GM23338 (cell line): ENCODE data around the gene TMEM63B. TPM values are rescaled to one million over a fixed set of nuclear protein-coding genes. Genes with fewer than 3 reads are reported as not detected.

ENCODE experiments used
- ATAC-seq: fragments of 200-7000 bp; cut with Tn5 transposase; 3 replicates; pipeline ENCODE4 v1.9.1; 2020
- DNase-seq: peaks from one replicate; pipeline ENCODE4 v3.0.0-alpha.2; 2015; ENCODE audit warnings: low spot score
- H2AFZ ChIP-seq: fragments of 200-600 bp; sonication (generic); 2 replicates; pipeline ENCODE4 v1.8.0; 2016; ENCODE audit warnings: antibody characterized with exemption, mild to moderate bottlenecking, moderate library complexity
- H3F3A ChIP-seq: fragments of 200-600 bp; sonication (generic); replicated peaks from 2 replicates; pipeline ENCODE4 v1.8.0; 2017; ENCODE audit warnings: antibody characterized with exemption, mixed run types, low read depth
- H3K27ac ChIP-seq: fragments of 200-600 bp; sonication (generic); 2 replicates; pipeline ENCODE4 v1.6.1; 2016; ENCODE audit warnings: low read depth
- H3K27me3 ChIP-seq: fragments of 200-600 bp; sonication (generic); 2 replicates; pipeline ENCODE4 v1.8.0; 2016; ENCODE audit warnings: mild to moderate bottlenecking, mixed run types, moderate library complexity; ENCODE audit not compliant: insufficient read depth
- H3K36me3 ChIP-seq: fragments of 200-600 bp; sonication (generic); 2 replicates; pipeline ENCODE4 v1.8.0; 2016; ENCODE audit warnings: mild to moderate bottlenecking; ENCODE audit not compliant: insufficient read depth
- H3K4me1 ChIP-seq: fragments of 200-600 bp; sonication (generic); 2 replicates; pipeline ENCODE4 v1.8.0; 2016; ENCODE audit warnings: mild to moderate bottlenecking, moderate library complexity; ENCODE audit not compliant: insufficient read depth
- H3K4me2 ChIP-seq: fragments of 200-600 bp; sonication (generic); 2 replicates; pipeline ENCODE4 v1.7.1; 2017; ENCODE audit warnings: mixed run types
- H3K4me3 ChIP-seq: fragments of 200-600 bp; sonication (generic); 2 replicates; pipeline ENCODE4 v1.6.1; 2016; ENCODE audit warnings: mixed run types
- H3K79me2 ChIP-seq: fragments of 200-600 bp; sonication (generic); replicated peaks from 2 replicates; pipeline ENCODE4 v1.8.0; 2017; ENCODE audit warnings: mild to moderate bottlenecking; ENCODE audit not compliant: insufficient read depth
- H3K9me2 ChIP-seq: fragments of 200-600 bp; sonication (generic); 2 replicates; pipeline ENCODE4 v1.8.0; 2017; ENCODE audit not compliant: insufficient read depth
- H4K20me1 ChIP-seq: fragments of 200-600 bp; sonication (generic); replicated peaks from 2 replicates; pipeline ENCODE4 v1.8.0; 2017; ENCODE audit warnings: mild to moderate bottlenecking; ENCODE audit not compliant: insufficient read depth
- H3K27ac Mint-ChIP-seq: 2 replicates; pipeline ENCODE4 v1.8.0; 2020; ENCODE audit warnings: inconsistent platforms, mild to moderate bottlenecking, moderate library complexity, mixed read lengths
- H3K27me3 Mint-ChIP-seq: 3 replicates; pipeline ENCODE4 v1.8.0; 2022; ENCODE audit warnings: low read depth, mild to moderate bottlenecking, moderate library complexity, mixed read lengths, inconsistent platforms; ENCODE audit not compliant: insufficient read depth, poor library complexity
- H3K36me3 Mint-ChIP-seq: 3 replicates; pipeline ENCODE4 v1.8.0; 2021; ENCODE audit warnings: low read depth, mild to moderate bottlenecking, inconsistent platforms, moderate library complexity, mixed read lengths
- H3K4me1 Mint-ChIP-seq: 3 replicates; pipeline ENCODE4 v1.8.0; 2020; ENCODE audit warnings: mild to moderate bottlenecking, inconsistent platforms, mixed read lengths
- H3K4me3 Mint-ChIP-seq: 3 replicates; pipeline ENCODE4 v1.8.0; 2021; ENCODE audit warnings: moderate library complexity, mild to moderate bottlenecking, inconsistent platforms, mixed read lengths
- H3K9me3 Mint-ChIP-seq: 3 replicates; pipeline ENCODE4 v1.8.0; 2020; ENCODE audit warnings: moderate library complexity, mild to moderate bottlenecking, inconsistent platforms, mixed read lengths
- CREB1 ChIP-seq: fragments of 250-450 bp; sonication (Bioruptor Pico); IDR thresholded peaks from 2 replicates; pipeline ENCODE4 v1.5.0; 2020; ENCODE audit warnings: low read depth, mild to moderate bottlenecking, moderate library complexity
- EZH2 ChIP-seq: fragments of 200-600 bp; sonication (generic); IDR thresholded peaks from one replicate; pipeline ENCODE4 v1.8.0; 2017; ENCODE audit warnings: antibody characterized with exemption, mild to moderate bottlenecking, low read depth; ENCODE audit not compliant: unreplicated experiment
- EZH2phosphoT487 ChIP-seq: fragments of 200-600 bp; sonication (generic); IDR thresholded peaks from one replicate; pipeline ENCODE4 v1.8.1; 2018; ENCODE audit warnings: antibody characterized with exemption; ENCODE audit not compliant: unreplicated experiment
- JUNB ChIP-seq: IDR thresholded peaks from one replicate; pipeline ENCODE4 v1.6.1; 2016; ENCODE audit warnings: antibody characterized with exemption; ENCODE audit not compliant: unreplicated experiment
- NANOG ChIP-seq: IDR thresholded peaks from 2 replicates; pipeline ENCODE4 v1.6.1; 2016; ENCODE audit warnings: antibody characterized with exemption, borderline replicate concordance
- POLR2AphosphoS5 ChIP-seq: IDR thresholded peaks from 2 replicates; pipeline ENCODE4 v1.6.1; 2016; ENCODE audit warnings: antibody characterized with exemption, low read depth
- STAT1 ChIP-seq: IDR thresholded peaks from one replicate; pipeline ENCODE4 v1.6.1; 2016; ENCODE audit warnings: antibody characterized with exemption; ENCODE audit not compliant: unreplicated experiment
- ZNF114 ChIP-seq: fragments of 250-450 bp; sonication (Bioruptor Pico); IDR thresholded peaks from 2 replicates; pipeline ENCODE4 v1.5.0; 2020; ENCODE audit warnings: mild to moderate bottlenecking, moderate library complexity
- ZNF331 ChIP-seq: fragments of 250-450 bp; sonication (Bioruptor Pico); IDR thresholded peaks from 2 replicates; pipeline ENCODE4 v1.5.0; 2020; ENCODE audit warnings: low read depth, mild to moderate bottlenecking, moderate library complexity
- polyA plus RNA-seq: library from polyadenylated mRNA; unstranded; fragments of >200 nt; fragmentation: Nextera tagmentation; extraction: Ambion mirVana; gene quantifications from 2 replicates; pipeline ENCODE4 v1.2.1, GENCODE V29; 2016
- total RNA-seq: library from RNA; depleted of rRNA; stranded (reverse); fragments of >200 nt; shearing (Covaris generic); gene quantifications from 2 replicates; pipeline ENCODE4 v1.2.3, GENCODE V29; 2014
- TF ChIP-seq, protein P1 (sequence below): IDR thresholded peaks from 2 replicates; pipeline ENCODE4 v1.6.1; 2016; ENCODE audit warnings: antibody characterized with exemption
- TF ChIP-seq, protein P2 (sequence below): IDR thresholded peaks from one replicate; pipeline ENCODE4 v1.6.1; 2018; ENCODE audit warnings: antibody characterized with exemption; ENCODE audit not compliant: unreplicated experiment
- TF ChIP-seq, protein P3 (sequence below), 2 experiments: fragments of 200-600 bp in 1 of 2; sonication (generic) in 1 of 2; conservative IDR thresholded peaks; 2 replicates each; pipeline versions ENCODE4 v1.5.1 to v1.6.1; 2016 to 2017; ENCODE audit warnings: antibody characterized with exemption in 2 of 2, low read depth in 2 of 2, mild to moderate bottlenecking in 2 of 2, moderate library complexity in 1 of 2
- TF ChIP-seq, protein P4 (sequence below): fragments of 250-450 bp; sonication (Bioruptor Pico); IDR thresholded peaks from 2 replicates; pipeline ENCODE4 v1.5.0; 2020; ENCODE audit warnings: mild to moderate bottlenecking, moderate library complexity

TMEM63B gene
- total and polyA plus RNA-seq, 2 experiments from 2014 or later, result 10.1 to 36.0 TPM

DNA sequence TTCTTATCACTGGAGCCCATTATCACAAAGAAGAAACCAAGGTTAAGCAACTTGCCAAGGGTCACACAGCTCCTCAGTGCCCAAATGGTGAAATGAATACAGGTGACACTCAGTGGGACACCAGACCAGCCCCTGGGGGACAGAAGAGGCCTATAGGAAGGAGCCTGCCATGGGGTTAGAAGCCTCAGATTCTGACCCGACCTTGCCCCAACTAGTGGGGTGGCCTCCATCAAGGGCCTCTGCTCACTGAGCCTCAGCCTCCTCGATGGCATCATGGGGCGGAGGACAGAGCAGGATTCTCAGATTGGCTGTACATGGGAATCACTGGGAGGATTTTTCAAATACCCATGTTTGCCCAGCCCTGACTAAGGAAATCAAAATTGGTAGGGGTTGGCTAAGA, 47.7 kb upstream of the TMEM63B start:
- Histone ChIP-seq H3K9me2 (no peaks in the 10 kb centered on the region), H3K27ac (no peak overlapping the region), H2AFZ (no peak overlapping the region), H3K79me2 (no peaks in the 10 kb centered on the region), H4K20me1 (no peaks in the 10 kb centered on the region), H3K4me2 (no peak overlapping the region), H3K4me3 (no peak overlapping the region), H3F3A (no peaks in the 10 kb centered on the region), H3K27me3 (peaks cover 6% of the 10 kb centered on the region), H3K4me1 (peaks cover 9% of the 10 kb centered on the region), H3K36me3 (no peaks in the 10 kb centered on the region)
- H3K9me3 Mint-ChIP-seq, result no peaks in the 10 kb centered on the region
- peaks cover 9% of the 10 kb centered on the region for H3K27me3 Mint-ChIP-seq
- H3K36me3 Mint-ChIP-seq, result no peaks in the 10 kb centered on the region
- DNase-seq, result no peak
- no peak overlapping the region for H3K27ac Mint-ChIP-seq
- H3K4me1 Mint-ChIP-seq, result peaks cover 5% of the 10 kb centered on the region
- TF ChIP-seq, protein P1, sequence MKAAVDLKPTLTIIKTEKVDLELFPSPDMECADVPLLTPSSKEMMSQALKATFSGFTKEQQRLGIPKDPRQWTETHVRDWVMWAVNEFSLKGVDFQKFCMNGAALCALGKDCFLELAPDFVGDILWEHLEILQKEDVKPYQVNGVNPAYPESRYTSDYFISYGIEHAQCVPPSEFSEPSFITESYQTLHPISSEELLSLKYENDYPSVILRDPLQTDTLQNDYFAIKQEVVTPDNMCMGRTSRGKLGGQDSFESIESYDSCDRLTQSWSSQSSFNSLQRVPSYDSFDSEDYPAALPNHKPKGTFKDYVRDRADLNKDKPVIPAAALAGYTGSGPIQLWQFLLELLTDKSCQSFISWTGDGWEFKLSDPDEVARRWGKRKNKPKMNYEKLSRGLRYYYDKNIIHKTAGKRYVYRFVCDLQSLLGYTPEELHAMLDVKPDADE, result no peak
- no peak for TF ChIP-seq NANOG
- TF ChIP-seq, protein P2, sequence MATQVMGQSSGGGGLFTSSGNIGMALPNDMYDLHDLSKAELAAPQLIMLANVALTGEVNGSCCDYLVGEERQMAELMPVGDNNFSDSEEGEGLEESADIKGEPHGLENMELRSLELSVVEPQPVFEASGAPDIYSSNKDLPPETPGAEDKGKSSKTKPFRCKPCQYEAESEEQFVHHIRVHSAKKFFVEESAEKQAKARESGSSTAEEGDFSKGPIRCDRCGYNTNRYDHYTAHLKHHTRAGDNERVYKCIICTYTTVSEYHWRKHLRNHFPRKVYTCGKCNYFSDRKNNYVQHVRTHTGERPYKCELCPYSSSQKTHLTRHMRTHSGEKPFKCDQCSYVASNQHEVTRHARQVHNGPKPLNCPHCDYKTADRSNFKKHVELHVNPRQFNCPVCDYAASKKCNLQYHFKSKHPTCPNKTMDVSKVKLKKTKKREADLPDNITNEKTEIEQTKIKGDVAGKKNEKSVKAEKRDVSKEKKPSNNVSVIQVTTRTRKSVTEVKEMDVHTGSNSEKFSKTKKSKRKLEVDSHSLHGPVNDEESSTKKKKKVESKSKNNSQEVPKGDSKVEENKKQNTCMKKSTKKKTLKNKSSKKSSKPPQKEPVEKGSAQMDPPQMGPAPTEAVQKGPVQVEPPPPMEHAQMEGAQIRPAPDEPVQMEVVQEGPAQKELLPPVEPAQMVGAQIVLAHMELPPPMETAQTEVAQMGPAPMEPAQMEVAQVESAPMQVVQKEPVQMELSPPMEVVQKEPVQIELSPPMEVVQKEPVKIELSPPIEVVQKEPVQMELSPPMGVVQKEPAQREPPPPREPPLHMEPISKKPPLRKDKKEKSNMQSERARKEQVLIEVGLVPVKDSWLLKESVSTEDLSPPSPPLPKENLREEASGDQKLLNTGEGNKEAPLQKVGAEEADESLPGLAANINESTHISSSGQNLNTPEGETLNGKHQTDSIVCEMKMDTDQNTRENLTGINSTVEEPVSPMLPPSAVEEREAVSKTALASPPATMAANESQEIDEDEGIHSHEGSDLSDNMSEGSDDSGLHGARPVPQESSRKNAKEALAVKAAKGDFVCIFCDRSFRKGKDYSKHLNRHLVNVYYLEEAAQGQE, result no peak
- TF ChIP-seq CREB1 (CRISPR knock-in tag), result no peak
- TF ChIP-seq, protein P3, sequence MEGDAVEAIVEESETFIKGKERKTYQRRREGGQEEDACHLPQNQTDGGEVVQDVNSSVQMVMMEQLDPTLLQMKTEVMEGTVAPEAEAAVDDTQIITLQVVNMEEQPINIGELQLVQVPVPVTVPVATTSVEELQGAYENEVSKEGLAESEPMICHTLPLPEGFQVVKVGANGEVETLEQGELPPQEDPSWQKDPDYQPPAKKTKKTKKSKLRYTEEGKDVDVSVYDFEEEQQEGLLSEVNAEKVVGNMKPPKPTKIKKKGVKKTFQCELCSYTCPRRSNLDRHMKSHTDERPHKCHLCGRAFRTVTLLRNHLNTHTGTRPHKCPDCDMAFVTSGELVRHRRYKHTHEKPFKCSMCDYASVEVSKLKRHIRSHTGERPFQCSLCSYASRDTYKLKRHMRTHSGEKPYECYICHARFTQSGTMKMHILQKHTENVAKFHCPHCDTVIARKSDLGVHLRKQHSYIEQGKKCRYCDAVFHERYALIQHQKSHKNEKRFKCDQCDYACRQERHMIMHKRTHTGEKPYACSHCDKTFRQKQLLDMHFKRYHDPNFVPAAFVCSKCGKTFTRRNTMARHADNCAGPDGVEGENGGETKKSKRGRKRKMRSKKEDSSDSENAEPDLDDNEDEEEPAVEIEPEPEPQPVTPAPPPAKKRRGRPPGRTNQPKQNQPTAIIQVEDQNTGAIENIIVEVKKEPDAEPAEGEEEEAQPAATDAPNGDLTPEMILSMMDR (conservative IDR thresholded peaks at IDR 0.05; ENCODE audit: low read depth in 2 of 2), result no peak
- TF ChIP-seq, protein P4, sequence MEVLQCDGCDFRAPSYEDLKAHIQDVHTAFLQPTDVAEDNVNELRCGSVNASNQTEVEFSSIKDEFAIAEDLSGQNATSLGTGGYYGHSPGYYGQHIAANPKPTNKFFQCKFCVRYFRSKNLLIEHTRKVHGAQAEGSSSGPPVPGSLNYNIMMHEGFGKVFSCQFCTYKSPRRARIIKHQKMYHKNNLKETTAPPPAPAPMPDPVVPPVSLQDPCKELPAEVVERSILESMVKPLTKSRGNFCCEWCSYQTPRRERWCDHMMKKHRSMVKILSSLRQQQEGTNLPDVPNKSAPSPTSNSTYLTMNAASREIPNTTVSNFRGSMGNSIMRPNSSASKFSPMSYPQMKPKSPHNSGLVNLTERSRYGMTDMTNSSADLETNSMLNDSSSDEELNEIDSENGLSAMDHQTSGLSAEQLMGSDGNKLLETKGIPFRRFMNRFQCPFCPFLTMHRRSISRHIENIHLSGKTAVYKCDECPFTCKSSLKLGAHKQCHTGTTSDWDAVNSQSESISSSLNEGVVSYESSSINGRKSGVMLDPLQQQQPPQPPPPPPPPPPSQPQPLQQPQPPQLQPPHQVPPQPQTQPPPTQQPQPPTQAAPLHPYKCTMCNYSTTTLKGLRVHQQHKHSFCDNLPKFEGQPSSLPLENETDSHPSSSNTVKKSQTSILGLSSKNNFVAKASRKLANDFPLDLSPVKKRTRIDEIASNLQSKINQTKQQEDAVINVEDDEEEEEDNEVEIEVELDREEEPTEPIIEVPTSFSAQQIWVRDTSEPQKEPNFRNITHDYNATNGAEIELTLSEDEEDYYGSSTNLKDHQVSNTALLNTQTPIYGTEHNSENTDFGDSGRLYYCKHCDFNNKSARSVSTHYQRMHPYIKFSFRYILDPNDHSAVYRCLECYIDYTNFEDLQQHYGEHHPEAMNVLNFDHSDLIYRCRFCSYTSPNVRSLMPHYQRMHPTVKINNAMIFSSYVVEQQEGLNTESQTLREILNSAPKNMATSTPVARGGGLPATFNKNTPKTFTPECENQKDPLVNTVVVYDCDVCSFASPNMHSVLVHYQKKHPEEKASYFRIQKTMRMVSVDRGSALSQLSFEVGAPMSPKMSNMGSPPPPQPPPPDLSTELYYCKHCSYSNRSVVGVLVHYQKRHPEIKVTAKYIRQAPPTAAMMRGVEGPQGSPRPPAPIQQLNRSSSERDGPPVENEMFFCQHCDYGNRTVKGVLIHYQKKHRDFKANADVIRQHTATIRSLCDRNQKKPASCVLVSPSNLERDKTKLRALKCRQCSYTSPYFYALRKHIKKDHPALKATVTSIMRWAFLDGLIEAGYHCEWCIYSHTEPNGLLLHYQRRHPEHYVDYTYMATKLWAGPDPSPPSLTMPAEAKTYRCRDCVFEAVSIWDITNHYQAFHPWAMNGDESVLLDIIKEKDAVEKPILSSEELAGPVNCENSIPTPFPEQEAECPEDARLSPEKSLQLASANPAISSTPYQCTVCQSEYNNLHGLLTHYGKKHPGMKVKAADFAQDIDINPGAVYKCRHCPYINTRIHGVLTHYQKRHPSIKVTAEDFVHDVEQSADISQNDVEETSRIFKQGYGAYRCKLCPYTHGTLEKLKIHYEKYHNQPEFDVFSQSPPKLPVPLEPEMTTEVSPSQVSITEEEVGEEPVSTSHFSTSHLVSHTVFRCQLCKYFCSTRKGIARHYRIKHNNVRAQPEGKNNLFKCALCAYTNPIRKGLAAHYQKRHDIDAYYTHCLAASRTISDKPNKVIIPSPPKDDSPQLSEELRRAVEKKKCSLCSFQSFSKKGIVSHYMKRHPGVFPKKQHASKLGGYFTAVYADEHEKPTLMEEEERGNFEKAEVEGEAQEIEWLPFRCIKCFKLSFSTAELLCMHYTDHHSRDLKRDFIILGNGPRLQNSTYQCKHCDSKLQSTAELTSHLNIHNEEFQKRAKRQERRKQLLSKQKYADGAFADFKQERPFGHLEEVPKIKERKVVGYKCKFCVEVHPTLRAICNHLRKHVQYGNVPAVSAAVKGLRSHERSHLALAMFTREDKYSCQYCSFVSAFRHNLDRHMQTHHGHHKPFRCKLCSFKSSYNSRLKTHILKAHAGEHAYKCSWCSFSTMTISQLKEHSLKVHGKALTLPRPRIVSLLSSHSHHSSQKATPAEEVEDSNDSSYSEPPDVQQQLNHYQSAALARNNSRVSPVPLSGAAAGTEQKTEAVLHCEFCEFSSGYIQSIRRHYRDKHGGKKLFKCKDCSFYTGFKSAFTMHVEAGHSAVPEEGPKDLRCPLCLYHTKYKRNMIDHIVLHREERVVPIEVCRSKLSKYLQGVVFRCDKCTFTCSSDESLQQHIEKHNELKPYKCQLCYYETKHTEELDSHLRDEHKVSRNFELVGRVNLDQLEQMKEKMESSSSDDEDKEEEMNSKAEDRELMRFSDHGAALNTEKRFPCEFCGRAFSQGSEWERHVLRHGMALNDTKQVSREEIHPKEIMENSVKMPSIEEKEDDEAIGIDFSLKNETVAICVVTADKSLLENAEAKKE (CRISPR knock-in tag), result no peak
- TF ChIP-seq EZH2phosphoT487, result no peak
- TF ChIP-seq STAT1, result no peak
- no peak for TF ChIP-seq POLR2AphosphoS5
- TF ChIP-seq EZH2, result no peak
- no peak for TF ChIP-seq ZNF114 (CRISPR knock-in tag)
- TF ChIP-seq JUNB, result no peak
- TF ChIP-seq ZNF331 (CRISPR knock-in tag), result no peak
- ATAC-seq, result no peak
- no peak overlapping the region for H3K4me3 Mint-ChIP-seq
